GM21390 (cell line): ENCODE results near the gene PPIC.

Experiments used
- ATAC-seq: cut with Tn5 transposase; IDR thresholded peaks from one replicate; pipeline ENCODE4 v1.9.1; 2021; ENCODE audit not compliant: unreplicated experiment

The PPIC gene

GRCh38 chr5:123036391-123037103 is at the start of gene PPIC:
PPIC (minus strand) TSS chr5:123036725; CDS start chr5:123036625, 100 bp downstream.
- ATAC-seq, result peak; percentile 58

GRCh38 chr5:123085638-123086286 is 49.2 kb upstream of the PPIC start:
- ATAC-seq, result no peak

- no peak for ATAC-seq
Observed at GRCh38 chr5:123084730-123085605, 48.4 kb upstream of the PPIC start.

- ATAC-seq, result no peak
Observed at GRCh38 chr5:123083298-123083697, 46.8 kb upstream of the PPIC start.

GRCh38 chr5:123080215-123080614 is 43.7 kb upstream of the PPIC start:
- ATAC-seq, result no peak

- no peak for ATAC-seq
Observed at GRCh38 chr5:123075521-123076163, 39.1 kb upstream of the PPIC start.

- no peak for ATAC-seq
Observed at GRCh38 chr5:123068368-123068938, 31.9 kb upstream of the PPIC start.

- no peak for ATAC-seq
Observed at GRCh38 chr5:123066016-123066415, 29.5 kb upstream of the PPIC start.

GRCh38 chr5:123059455-123059854 is 22.9 kb upstream of the PPIC start:
- no peak for ATAC-seq

GRCh38 chr5:123051206-123051605 is 14.7 kb upstream of the PPIC start:
- ATAC-seq, result no peak

- no peak for ATAC-seq
Observed at GRCh38 chr5:123047706-123048105, 11.2 kb upstream of the PPIC start.

- no peak for ATAC-seq
Observed at GRCh38 chr5:123046222-123046621, 9.7 kb upstream of the PPIC start.

GRCh38 chr5:123044926-123045617 is 8.5 kb upstream of the PPIC start:
- ATAC-seq, result no peak

- no peak for ATAC-seq
Observed at GRCh38 chr5:123039673-123040072, 3.1 kb upstream of the PPIC start.

GRCh38 chr5:123037104-123037418 is 536 bp upstream of the PPIC start:
- no peak for ATAC-seq

- peak; percentile 18 for ATAC-seq
Observed at GRCh38 chr5:123035918-123036390, 571 bp downstream of the PPIC start.

- no peak for ATAC-seq
Observed at GRCh38 chr5:123035360-123035917, 1.1 kb downstream of the PPIC start.

- ATAC-seq, result no peak
Observed at GRCh38 chr5:123033157-123033671, 3.3 kb downstream of the PPIC start.

- ATAC-seq, result no peak
Observed at GRCh38 chr5:123028222-123028621, 8.3 kb downstream of the PPIC start.

GRCh38 chr5:123014689-123015088 is 21.8 kb downstream of the PPIC start:
- ATAC-seq, result no peak
